GM23248 (cell line): ENCODE data around the gene GRWD1.

Experiments used
- EZH2 ChIP-seq: fragments of 200-600 bp; sonication (generic); IDR thresholded peaks from 2 replicates; pipeline ENCODE4 v1.6.1; 2018; ENCODE audit warnings: antibody characterized with exemption, mild to moderate bottlenecking; ENCODE audit not compliant: insufficient read depth, poor library complexity, severe bottlenecking
- EZH2phosphoT487 ChIP-seq: fragments of 200-600 bp; sonication (generic); IDR thresholded peaks from 2 replicates; pipeline ENCODE4 v1.6.1; 2018; ENCODE audit warnings: antibody characterized with exemption, moderate library complexity, mild to moderate bottlenecking, low read depth; ENCODE audit not compliant: insufficient read depth

GRCh38 chr19:48396016-48396823 lies 49.6 kb upstream of the GRWD1 start:
- no peak for TF ChIP-seq EZH2
- no peak for TF ChIP-seq EZH2phosphoT487
